Activated naive CD4-positive, alpha-beta T cell treated with anti-CD3 and anti-CD28 coated beads, Interleukin-2, amount 50 U/mL, for 72 hours (primary cell): ENCODE data around the gene CDK14. TPM values are rescaled to one million over a fixed set of nuclear protein-coding genes. Genes with fewer than 3 reads are reported as not detected.
A peak's percentile ranks its signal among the peaks of the same experiment; 100 is the strongest.
"Not testable (repeated sequence)": the region's sequence is repeated elsewhere in the genome, so short reads cannot be mapped to it uniquely, and the experiment has no call there.

ENCODE experiments used
- ATAC-seq, 2 donors: fragments of 150-1000 bp; cut with Tn5 transposase; 2 replicates each; pipeline ENCODE4 v1.10.0; 2021; ENCODE audit warnings: mild to moderate bottlenecking in 2 of 2, moderate library complexity in 2 of 2
- DNase-seq, 2 donors: peaks; one replicate each; pipeline ENCODE4 v3.0.0; 2021 to 2022; ENCODE audit warnings: low spot score in 2 of 2
- H3K27ac Mint-ChIP-seq, 2 donors: one replicate each; pipeline ENCODE4 v1.8.0; 2022; ENCODE audit warnings: mild to moderate bottlenecking in 2 of 2, mixed read lengths in 2 of 2
- H3K36me3 Mint-ChIP-seq, 2 donors: one replicate each; pipeline ENCODE4 v1.8.0; 2022; ENCODE audit warnings: mixed read lengths in 2 of 2
- H3K9me3 Mint-ChIP-seq, 2 donors: one replicate each; pipeline ENCODE4 v1.8.0; 2022; ENCODE audit warnings: mixed read lengths in 2 of 2
- total RNA-seq, 2 donors: library from RNA; stranded (reverse); gene quantifications; one replicate each; pipeline ENCODE4 v1.2.3, GENCODE V29; 2022

The CDK14 gene
- total RNA-seq, 2 donors from 2014 or later = 0.05 to 0.80 TPM

DNA sequence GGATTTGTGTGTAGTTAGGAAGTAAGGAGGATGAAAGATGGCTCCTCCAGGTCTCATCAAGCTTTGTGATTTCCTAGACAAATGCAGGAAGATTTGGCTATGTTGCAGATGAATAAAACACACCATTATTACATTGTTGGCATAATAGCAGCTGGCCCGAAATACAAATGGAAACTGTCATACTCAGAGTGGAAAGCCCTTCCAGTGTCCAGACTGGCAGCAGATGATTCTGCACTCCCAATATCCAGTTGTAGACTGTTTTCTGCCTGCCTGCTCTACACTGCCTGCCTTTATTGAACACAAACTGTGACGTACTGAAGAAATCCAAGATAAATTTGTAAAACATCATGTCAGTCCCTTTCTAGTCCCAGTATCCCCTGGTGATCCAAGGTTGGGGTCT is 568.4 kb downstream of the CDK14 start:
- no peaks in the 10 kb centered on the region for H3K36me3 Mint-ChIP-seq
- ATAC-seq (no peak), DNase-seq (no peak)
- no peak overlapping the region for H3K27ac Mint-ChIP-seq
- H3K9me3 Mint-ChIP-seq = no peaks in the 10 kb centered on the region

DNA sequence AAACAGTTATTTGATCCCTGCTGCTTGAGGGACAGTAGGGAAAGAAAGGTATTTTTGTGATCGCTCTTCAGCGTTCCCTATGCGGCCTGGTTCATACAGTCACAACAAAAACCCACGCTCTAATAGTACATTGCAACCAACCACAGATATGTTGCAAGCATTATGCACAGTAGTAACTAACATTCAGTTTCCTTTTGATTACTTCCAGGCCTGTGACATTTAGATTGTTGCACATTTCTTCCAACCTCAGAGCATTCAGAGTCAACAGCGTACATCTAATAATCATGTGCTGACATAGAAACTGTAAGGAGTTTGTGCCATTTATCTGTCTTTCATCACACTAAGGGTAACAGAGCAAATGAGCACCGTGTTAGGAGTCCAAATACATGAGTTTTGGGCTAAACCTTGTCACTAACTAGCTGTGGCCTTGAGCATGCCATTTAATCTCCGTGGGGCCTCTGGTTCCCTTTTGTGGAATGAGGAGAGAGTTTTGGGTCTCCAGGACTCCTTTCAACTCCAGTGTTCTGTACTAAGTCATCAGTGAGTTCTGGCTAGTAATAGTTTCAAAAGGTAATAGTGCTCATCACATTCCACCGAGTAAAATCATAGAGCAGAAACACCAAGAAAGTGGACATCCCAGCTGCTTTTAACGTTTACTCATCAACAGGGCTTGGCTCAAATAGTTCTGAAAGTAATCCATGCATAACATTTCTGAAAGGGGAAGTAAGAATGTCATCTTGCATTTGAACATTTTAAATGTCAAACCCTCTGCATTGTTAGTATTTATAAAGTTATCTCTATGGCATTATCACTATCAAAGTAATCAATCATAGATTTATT is 569.1 kb downstream of the CDK14 start:
- peak in 1 of 2 donors; percentile 34 for ATAC-seq

DNA sequence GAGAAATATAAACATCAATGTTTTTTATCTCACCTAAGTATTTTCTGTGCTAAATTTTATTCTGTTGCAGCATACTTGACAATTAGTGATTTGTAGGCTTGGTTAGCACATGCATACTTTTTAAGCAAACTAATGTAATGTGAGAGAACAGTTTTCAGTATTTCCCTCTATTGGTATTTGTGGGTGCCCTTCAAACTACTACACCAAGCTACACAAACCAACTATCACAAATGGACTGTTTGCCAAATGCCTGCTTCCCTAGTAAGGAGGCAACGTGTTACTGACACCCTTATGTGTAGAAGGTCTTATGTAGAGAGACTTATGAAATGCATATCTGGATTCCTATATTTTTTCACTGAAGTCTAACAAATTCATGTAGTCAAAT is 569.7 kb downstream of the CDK14 start:
- no peaks in the 10 kb centered on the region for H3K36me3 Mint-ChIP-seq
- DNase-seq = no peak
- no peak for ATAC-seq
- H3K9me3 Mint-ChIP-seq = no peaks in the 10 kb centered on the region
- no peak overlapping the region for H3K27ac Mint-ChIP-seq

More for the DNA sequence above, 569.1 kb downstream of the CDK14 start:
- Mint-ChIP-seq H3K9me3 (no peaks in the 10 kb centered on the region), H3K27ac (no peak overlapping the region), H3K36me3 (no peaks in the 10 kb centered on the region)
- no peak for DNase-seq

DNA sequence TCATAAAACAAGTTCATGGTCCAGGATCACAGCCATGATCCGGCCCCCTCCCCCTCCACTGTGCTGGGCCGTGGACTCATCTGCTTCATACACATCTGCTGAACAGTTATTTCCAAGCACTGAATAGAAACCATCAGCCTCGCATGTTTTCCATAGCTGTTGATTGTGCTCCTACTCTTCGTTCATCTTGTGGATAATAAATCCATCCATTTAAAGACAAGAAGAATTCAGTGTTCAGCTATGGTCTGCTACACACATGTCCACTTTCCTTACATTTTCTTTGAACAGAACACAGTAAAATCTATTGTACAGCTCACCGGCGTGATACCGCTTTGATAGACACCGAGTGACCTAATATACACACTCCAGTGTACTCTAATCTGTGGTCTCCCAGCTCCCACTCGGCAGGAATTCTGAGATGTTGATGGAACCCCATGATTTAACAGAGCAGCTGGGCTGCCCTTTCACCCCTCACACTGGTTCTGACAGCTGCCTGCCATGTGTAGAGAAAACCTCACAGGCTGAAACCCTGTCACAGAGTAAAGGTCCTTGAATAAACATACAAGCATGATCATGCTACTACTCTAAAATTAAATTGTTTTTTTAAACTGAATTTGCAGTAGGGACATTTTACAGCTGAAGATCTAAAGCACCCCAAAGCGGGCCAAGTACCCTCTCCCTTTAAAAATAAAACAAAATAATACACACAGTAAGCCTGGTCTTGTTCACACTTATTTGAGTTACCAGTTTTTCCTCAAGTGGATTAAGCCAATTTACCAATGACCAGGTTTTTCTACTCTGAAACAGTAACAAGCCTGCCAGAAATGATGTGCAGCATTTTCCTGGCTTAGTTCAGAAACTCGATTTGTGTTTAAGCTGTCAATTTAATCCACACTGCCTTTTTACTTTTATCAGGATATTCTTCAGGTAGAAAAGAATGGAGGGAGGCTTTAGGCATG is 573.0 kb downstream of the CDK14 start:
- no peak for ATAC-seq
- no peak for DNase-seq
- Mint-ChIP-seq H3K36me3 (no peaks in the 10 kb centered on the region), H3K27ac (no peak overlapping the region), H3K9me3 (no peaks in the 10 kb centered on the region)

DNA sequence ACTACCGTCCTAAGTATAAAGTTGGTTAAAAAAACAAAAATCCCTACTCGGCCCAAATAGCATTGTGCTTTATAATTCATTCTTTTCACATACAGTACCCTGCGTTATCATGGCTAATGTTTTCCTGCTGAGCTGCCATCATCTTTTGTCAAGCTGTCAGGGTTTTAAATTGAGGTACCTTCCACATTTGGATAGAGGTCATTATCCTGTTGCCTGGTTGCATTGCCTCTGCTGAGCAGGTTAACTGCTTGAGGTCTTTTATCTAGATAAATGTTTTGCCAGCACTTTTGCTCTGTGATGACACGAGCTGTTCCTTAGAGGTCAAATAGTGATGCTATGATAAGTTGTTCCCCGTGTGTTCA is 573.7 kb downstream of the CDK14 start:
- Mint-ChIP-seq H3K9me3 (no peaks in the 10 kb centered on the region), H3K27ac (no peak overlapping the region)
- ATAC-seq = no peak

DNA sequence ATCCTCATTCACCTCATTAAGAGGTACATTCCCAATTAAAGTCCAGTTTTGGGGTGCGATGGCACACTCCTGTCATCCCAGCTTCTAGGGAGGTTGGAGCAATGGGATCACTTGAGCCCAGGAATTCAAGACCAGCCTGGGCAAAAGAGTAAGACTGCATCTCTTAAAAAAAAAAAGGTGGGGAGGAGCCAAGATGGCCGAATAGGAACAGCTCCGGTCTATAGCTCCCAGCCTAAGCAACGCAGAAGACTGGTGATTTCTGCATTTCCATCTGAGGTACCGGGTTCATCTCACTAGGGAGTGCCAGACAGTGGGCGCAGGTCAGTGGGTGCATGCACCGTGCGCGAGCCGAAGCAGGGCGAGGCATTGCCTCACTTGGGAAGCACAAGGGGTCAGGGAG is 577.1 kb downstream of the CDK14 start:
- H3K36me3 Mint-ChIP-seq, H3K27ac Mint-ChIP-seq, H3K9me3 Mint-ChIP-seq, DNase-seq, ATAC-seq: not testable (repeated sequence)

More for the DNA sequence above, 573.7 kb downstream of the CDK14 start:
- no peak for DNase-seq
- H3K36me3 Mint-ChIP-seq = no peaks in the 10 kb centered on the region

- Mint-ChIP-seq H3K27ac (no peak overlapping the region), H3K9me3 (no peaks in the 10 kb centered on the region), H3K36me3 (no peaks in the 10 kb centered on the region)
- ATAC-seq (no peak), DNase-seq (no peak)
Observed at GRCh38 chr7:91180746-91181145, 584.6 kb downstream of the CDK14 start.

- Mint-ChIP-seq H3K9me3 (no peaks in the 10 kb centered on the region), H3K36me3 (no peaks in the 10 kb centered on the region), H3K27ac (no peak overlapping the region)
- DNase-seq (no peak), ATAC-seq (no peak)
Observed at GRCh38 chr7:91181949-91182348, 585.8 kb downstream of the CDK14 start.

GRCh38 chr7:91182819-91183764 is 587.0 kb downstream of the CDK14 start:
- Mint-ChIP-seq H3K36me3 (no peaks in the 10 kb centered on the region), H3K27ac (no peak overlapping the region), H3K9me3 (no peaks in the 10 kb centered on the region)
- no peak for DNase-seq
- peak in 1 of 2 donors; percentile 83 for ATAC-seq

- DNase-seq (no peak), ATAC-seq (no peak)
- H3K27ac Mint-ChIP-seq = no peak overlapping the region
- H3K9me3 Mint-ChIP-seq = no peaks in the 10 kb centered on the region
- H3K36me3 Mint-ChIP-seq = no peaks in the 10 kb centered on the region
Observed at GRCh38 chr7:91185771-91186170, 589.6 kb downstream of the CDK14 start.

GRCh38 chr7:91187061-91187460 is 590.9 kb downstream of the CDK14 start:
- ATAC-seq = no peak
- Mint-ChIP-seq H3K9me3 (no peaks in the 10 kb centered on the region), H3K27ac (no peak overlapping the region), H3K36me3 (no peaks in the 10 kb centered on the region)
- DNase-seq = no peak

GRCh38 chr7:91191771-91192170 is 595.6 kb downstream of the CDK14 start:
- DNase-seq (no peak), ATAC-seq (no peak)
- no peaks in the 10 kb centered on the region for H3K9me3 Mint-ChIP-seq
- H3K36me3 Mint-ChIP-seq = no peaks in the 10 kb centered on the region
- H3K27ac Mint-ChIP-seq = no peak overlapping the region

GRCh38 chr7:91193141-91193540 is 597.0 kb downstream of the CDK14 start:
- no peaks in the 10 kb centered on the region for H3K9me3 Mint-ChIP-seq
- no peaks in the 10 kb centered on the region for H3K36me3 Mint-ChIP-seq
- no peak overlapping the region for H3K27ac Mint-ChIP-seq
- ATAC-seq = no peak
- no peak for DNase-seq

DNA sequence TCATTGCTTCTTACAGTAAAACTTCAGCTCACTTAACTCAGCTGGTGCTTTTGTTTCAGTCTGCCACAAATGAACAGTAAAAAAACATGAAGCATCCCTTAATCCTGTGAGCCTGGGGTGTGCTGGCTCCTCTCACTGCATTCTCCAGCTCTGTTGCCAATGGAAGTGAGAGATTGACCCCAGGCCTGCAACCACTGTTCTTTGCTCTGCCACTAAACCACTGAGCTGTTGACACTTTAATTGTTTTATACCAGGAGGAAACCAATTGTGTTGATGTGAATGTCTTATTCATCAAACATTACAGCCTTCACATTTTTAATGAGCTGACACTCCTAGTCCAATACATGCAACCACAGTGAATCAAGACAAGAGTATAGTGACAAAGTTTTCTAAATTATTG is 598.7 kb downstream of the CDK14 start:
- Mint-ChIP-seq H3K36me3 (no peaks in the 10 kb centered on the region), H3K27ac (no peak overlapping the region), H3K9me3 (no peaks in the 10 kb centered on the region)
- ATAC-seq = no peak
- no peak for DNase-seq

DNA sequence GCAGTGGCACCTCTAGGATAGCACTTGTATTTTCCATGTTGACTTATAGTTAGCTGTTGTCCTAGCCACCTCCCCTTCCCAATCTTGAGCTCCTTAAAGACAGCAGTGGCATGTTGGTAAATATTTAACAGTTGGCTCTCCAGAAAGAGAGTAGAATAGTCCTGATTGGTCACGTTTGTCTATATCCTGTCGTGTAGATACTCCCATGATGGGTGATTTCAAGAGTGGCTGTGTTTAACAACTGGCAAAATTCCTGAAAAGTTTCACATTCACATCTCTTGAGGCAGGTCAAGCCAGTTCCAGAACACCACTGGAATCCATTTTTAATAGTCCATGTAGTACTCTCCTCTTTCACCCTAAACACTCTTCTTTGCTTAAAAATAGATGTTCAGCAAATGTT is 599.9 kb downstream of the CDK14 start:
- no peaks in the 10 kb centered on the region for H3K9me3 Mint-ChIP-seq
- H3K27ac Mint-ChIP-seq = no peak overlapping the region
- no peak for DNase-seq
- no peaks in the 10 kb centered on the region for H3K36me3 Mint-ChIP-seq
- no peak for ATAC-seq

DNA sequence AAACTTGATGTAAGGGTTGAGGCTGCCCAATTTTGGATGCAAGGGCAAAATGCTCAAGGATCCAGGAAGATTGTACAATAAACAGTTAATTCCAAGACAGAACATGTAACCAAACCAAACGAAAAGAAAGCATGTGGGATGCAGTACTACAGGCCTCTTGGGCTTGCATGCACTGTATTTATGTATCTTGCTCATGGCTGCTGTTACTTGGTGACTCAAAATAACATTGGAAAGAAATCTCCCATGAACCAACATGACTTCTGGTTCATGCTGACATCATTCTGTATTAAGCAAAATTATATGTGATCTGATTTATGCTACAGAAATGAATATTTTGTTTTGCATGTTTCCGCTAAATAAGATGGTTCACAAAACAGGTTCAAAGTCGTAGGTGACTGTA is 602.2 kb downstream of the CDK14 start:
- Mint-ChIP-seq H3K9me3 (no peaks in the 10 kb centered on the region), H3K36me3 (no peaks in the 10 kb centered on the region), H3K27ac (no peak overlapping the region)
- ATAC-seq (no peak), DNase-seq (no peak)
